ENCODE results near the gene SNRNP48.

The SNRNP48 gene

GRCh38 chr6:7593229-7593628, 3.2 kb downstream of the SNRNP48 start:
- no peak for DNase-seq (ENCODE audit: low read depth, low spot score)

- no peak for DNase-seq (ENCODE audit: low read depth, low spot score)
These were observed 4.7 kb downstream of the SNRNP48 start for GRCh38 chr6:7594579-7595125.

GRCh38 chr6:7604003-7604402, 14.0 kb downstream of the SNRNP48 start:
- no peak for DNase-seq (ENCODE audit: low read depth, low spot score)

- DNase-seq (ENCODE audit: low read depth, low spot score), result no peak
These were observed 14.5 kb downstream of the SNRNP48 start for GRCh38 chr6:7604506-7604905.

- DNase-seq (ENCODE audit: low read depth, low spot score), result no peak
These were observed 25.8 kb downstream of the SNRNP48 start for GRCh38 chr6:7615611-7616383.

GRCh38 chr6:7617801-7618764, 28.1 kb downstream of the SNRNP48 start:
- no peak for DNase-seq (ENCODE audit: low read depth, low spot score)

- no peak for DNase-seq (ENCODE audit: low read depth, low spot score)
These were observed 31.8 kb downstream of the SNRNP48 start for GRCh38 chr6:7621761-7622160.

GRCh38 chr6:7624796-7625710, 35.1 kb downstream of the SNRNP48 start:
- no peak for DNase-seq (ENCODE audit: low read depth, low spot score)

GRCh38 chr6:7628479-7628878, 38.5 kb downstream of the SNRNP48 start:
- no peak for DNase-seq (ENCODE audit: low read depth, low spot score)

GRCh38 chr6:7628909-7629308, 38.9 kb downstream of the SNRNP48 start:
- DNase-seq (ENCODE audit: low read depth, low spot score), result no peak

GRCh38 chr6:7629321-7629720, 39.3 kb downstream of the SNRNP48 start:
- DNase-seq (ENCODE audit: low read depth, low spot score), result no peak

GRCh38 chr6:7630792-7631191, 40.8 kb downstream of the SNRNP48 start:
- no peak for DNase-seq (ENCODE audit: low read depth, low spot score)

GRCh38 chr6:7631466-7631865, 41.5 kb downstream of the SNRNP48 start:
- DNase-seq (ENCODE audit: low read depth, low spot score), result no peak

- no peak for DNase-seq (ENCODE audit: low read depth, low spot score)
These were observed 42.7 kb downstream of the SNRNP48 start for GRCh38 chr6:7632501-7633290.

- DNase-seq (ENCODE audit: low read depth, low spot score), result no peak
These were observed 43.4 kb downstream of the SNRNP48 start for GRCh38 chr6:7633361-7633760.

- no peak for DNase-seq (ENCODE audit: low read depth, low spot score)
These were observed 46.2 kb downstream of the SNRNP48 start for GRCh38 chr6:7636151-7636550.

GRCh38 chr6:7637533-7637932, 47.5 kb downstream of the SNRNP48 start:
- no peak for DNase-seq (ENCODE audit: low read depth, low spot score)

- DNase-seq (ENCODE audit: low read depth, low spot score), result no peak
These were observed 49.4 kb downstream of the SNRNP48 start for GRCh38 chr6:7639427-7639826.

- DNase-seq (ENCODE audit: low read depth, low spot score), result no peak
These were observed 50.0 kb downstream of the SNRNP48 start for GRCh38 chr6:7640016-7640415.
